Trophoblast cell (in vitro differentiated cells and primary cell): ENCODE results near the gene CLEC20A.

Experiments used
- DNase-seq, 2 donors: peaks; one replicate each; pipeline ENCODE4 v3.0.0-alpha.2; 2016
- H2AFZ ChIP-seq: 2 replicates; pipeline ENCODE4 v1.6.1; 2013; ENCODE audit warnings: low read length, moderate library complexity, mild to moderate bottlenecking; ENCODE audit not compliant: insufficient read depth, poor library complexity
- H2AK5ac ChIP-seq: 2 replicates; pipeline ENCODE4 v1.6.1; 2013; ENCODE audit warnings: mild to moderate bottlenecking, low read length
- H2BK120ac ChIP-seq: 2 replicates; pipeline ENCODE4 v1.6.1; 2013; ENCODE audit warnings: low read length, mild to moderate bottlenecking, moderate library complexity; ENCODE audit not compliant: insufficient read depth, poor library complexity
- H2BK12ac ChIP-seq: 2 replicates; pipeline ENCODE4 v1.6.1; 2013; ENCODE audit warnings: mild to moderate bottlenecking, low read length, moderate library complexity
- H2BK5ac ChIP-seq: 2 replicates; pipeline ENCODE4 v1.6.1; 2013; ENCODE audit warnings: low read length, low read depth, moderate library complexity, mild to moderate bottlenecking; ENCODE audit not compliant: poor library complexity
- H3K14ac ChIP-seq: 2 replicates; pipeline ENCODE4 v1.6.1; 2013; ENCODE audit warnings: mild to moderate bottlenecking, low read length
- H3K18ac ChIP-seq: 2 replicates; pipeline ENCODE4 v1.6.1; 2013; ENCODE audit warnings: mild to moderate bottlenecking, low read length
- H3K23ac ChIP-seq: 2 replicates; pipeline ENCODE4 v1.6.1; 2013; ENCODE audit warnings: low read length
- H3K27ac ChIP-seq: 2 replicates; pipeline ENCODE4 v1.5.1; 2013; ENCODE audit warnings: low read depth, mild to moderate bottlenecking, inconsistent platforms, low read length, moderate library complexity
- H3K27me3 ChIP-seq: 2 replicates; pipeline ENCODE4 v1.6.1; 2013; ENCODE audit warnings: inconsistent platforms, mild to moderate bottlenecking, low read length, moderate library complexity; ENCODE audit not compliant: insufficient read depth
- H3K36me3 ChIP-seq, 2 experiments: 1 replicate in 1 of 2; 2 replicates in 1 of 2; pipeline ENCODE4 v1.6.1; 2013; ENCODE audit warnings: low read length in 2 of 2, mild to moderate bottlenecking in 2 of 2, moderate library complexity in 1 of 2; ENCODE audit not compliant: insufficient read depth in 2 of 2, control insufficient read depth in 1 of 2
- H3K4ac ChIP-seq: 2 replicates; pipeline ENCODE4 v1.6.1; 2013; ENCODE audit warnings: low read depth, mild to moderate bottlenecking, low read length, moderate library complexity
- H3K4me1 ChIP-seq, 2 experiments: 1 replicate in 1 of 2; 2 replicates in 1 of 2; pipeline ENCODE4 v1.6.1; 2013; ENCODE audit warnings: low read length in 2 of 2, mild to moderate bottlenecking in 2 of 2, moderate library complexity in 1 of 2; ENCODE audit not compliant: insufficient read depth in 2 of 2, control insufficient read depth in 1 of 2
- H3K4me2 ChIP-seq: 2 replicates; pipeline ENCODE4 v1.6.1; 2013; ENCODE audit warnings: inconsistent platforms, mild to moderate bottlenecking, low read length, moderate library complexity
- H3K4me3 ChIP-seq: 2 replicates; pipeline ENCODE4 v1.5.1; 2013; ENCODE audit warnings: mild to moderate bottlenecking, low read depth, low read length, inconsistent platforms
- H3K79me1 ChIP-seq: one replicate; pipeline ENCODE4 v1.6.1; 2013; ENCODE audit warnings: low read length
- H3K79me2 ChIP-seq: 2 replicates; pipeline ENCODE4 v1.6.1; 2013; ENCODE audit warnings: low read length, mild to moderate bottlenecking; ENCODE audit not compliant: control insufficient read depth, insufficient read depth, poor library complexity
- H3K9ac ChIP-seq: 2 replicates; pipeline ENCODE4 v1.6.1; 2013; ENCODE audit warnings: mild to moderate bottlenecking, low read length
- H3K9me3 ChIP-seq: 2 replicates; pipeline ENCODE4 v1.6.1; 2013; ENCODE audit warnings: low read depth, mild to moderate bottlenecking, control low read depth, inconsistent platforms, low read length; ENCODE audit not compliant: insufficient read depth
- H4K12ac ChIP-seq: 2 replicates; pipeline ENCODE4 v1.6.1; 2013; ENCODE audit warnings: low read depth, mild to moderate bottlenecking, low read length, moderate library complexity
- H4K8ac ChIP-seq: 2 replicates; pipeline ENCODE4 v1.6.1; 2013; ENCODE audit warnings: low read depth, mild to moderate bottlenecking, low read length, moderate library complexity
- H4K91ac ChIP-seq: one replicate; pipeline ENCODE4 v1.6.1; 2013; ENCODE audit warnings: low read depth, mild to moderate bottlenecking, low read length, moderate library complexity
- WGBS: extraction: QIAGEN DNeasy Blood & Tissue Kit; methylation state at CpG from one replicate; pipeline ENCODE4 v1.1.7; 2013; ENCODE audit warnings: missing lambda C conversion rate; ENCODE audit not compliant: insufficient read length, insufficient coverage; ENCODE audit errors: extremely low coverage; 5-methylcytosine and 5-hydroxymethylcytosine counted together

The CLEC20A gene

GRCh38 chr1:178464566-178464965 lies 32.2 kb downstream of the CLEC20A start:
- no peak overlapping the region for H2BK12ac ChIP-seq
- no peak overlapping the region for H2AK5ac ChIP-seq
- no peak overlapping the region for H2AFZ ChIP-seq
- no peak overlapping the region for H4K12ac ChIP-seq
- no peak overlapping the region for H3K4ac ChIP-seq
- H2BK5ac ChIP-seq = no peak overlapping the region
- no peaks in the 10 kb centered on the region for H3K9me3 ChIP-seq
- H3K79me1 ChIP-seq = no peaks in the 10 kb centered on the region
- no peak overlapping the region for H2BK120ac ChIP-seq
- H3K27ac ChIP-seq = no peak overlapping the region
- H4K8ac ChIP-seq = no peak overlapping the region
- H3K4me2 ChIP-seq = no peak overlapping the region
- H3K79me2 ChIP-seq = no peaks in the 10 kb centered on the region
- H3K14ac ChIP-seq = no peak overlapping the region
- no peak overlapping the region for H4K91ac ChIP-seq
- H3K27me3 ChIP-seq = no peaks in the 10 kb centered on the region
- H3K4me1 ChIP-seq = peaks cover 2% of the 10 kb centered on the region in 2 experiments
- H3K18ac ChIP-seq = no peak overlapping the region
- DNase-seq = no peak
- H3K36me3 ChIP-seq = peaks cover 8 to 13% of the 10 kb centered on the region in 2 experiments
- H3K23ac ChIP-seq = no peak overlapping the region
- H3K4me3 ChIP-seq = no peak overlapping the region
- no peak overlapping the region for H3K9ac ChIP-seq

DNA sequence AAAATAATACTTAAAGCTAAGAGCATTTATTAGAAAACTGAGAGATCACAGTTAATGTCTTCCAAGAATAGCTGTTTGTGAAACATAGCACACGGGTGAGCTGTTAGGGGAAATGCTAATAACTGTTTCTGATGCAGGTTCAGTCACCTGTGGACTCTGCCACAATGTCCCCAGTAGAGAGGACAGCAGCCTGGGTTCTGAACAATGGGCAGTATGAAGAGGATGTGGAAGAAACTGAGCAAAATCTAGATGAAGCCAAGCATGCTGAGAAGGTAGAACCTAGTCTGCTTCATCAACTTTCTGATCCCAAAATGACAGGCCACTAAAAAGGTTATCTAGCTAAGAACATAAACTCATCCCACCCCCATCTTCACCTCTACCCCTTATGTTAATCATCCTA lies 32.6 kb downstream of the CLEC20A start:
- H2BK12ac ChIP-seq = no peak overlapping the region
- DNase-seq = no peak
- H3K27me3 ChIP-seq = no peaks in the 10 kb centered on the region
- no peaks in the 10 kb centered on the region for H3K79me1 ChIP-seq
- H3K9me3 ChIP-seq = no peaks in the 10 kb centered on the region
- no peak overlapping the region for H2AFZ ChIP-seq
- no peak overlapping the region for H3K18ac ChIP-seq
- peaks cover 8 to 13% of the 10 kb centered on the region in 2 experiments for H3K36me3 ChIP-seq
- no peaks in the 10 kb centered on the region for H3K79me2 ChIP-seq
- WGBS = no CpG with 5 or more reads among the region's 1 CpG
- H3K27ac ChIP-seq = no peak overlapping the region
- no peak overlapping the region for H3K23ac ChIP-seq
- no peak overlapping the region for H4K8ac ChIP-seq
- no peak overlapping the region for H4K91ac ChIP-seq
- no peak overlapping the region for H3K4me2 ChIP-seq
- no peak overlapping the region for H3K14ac ChIP-seq
- no peak overlapping the region for H3K4me3 ChIP-seq
- H2BK120ac ChIP-seq = no peak overlapping the region
- peaks cover 2% of the 10 kb centered on the region in 2 experiments for H3K4me1 ChIP-seq
- no peak overlapping the region for H3K9ac ChIP-seq
- H2BK5ac ChIP-seq = no peak overlapping the region
- no peak overlapping the region for H3K4ac ChIP-seq
- H4K12ac ChIP-seq = no peak overlapping the region
- no peak overlapping the region for H2AK5ac ChIP-seq

DNA sequence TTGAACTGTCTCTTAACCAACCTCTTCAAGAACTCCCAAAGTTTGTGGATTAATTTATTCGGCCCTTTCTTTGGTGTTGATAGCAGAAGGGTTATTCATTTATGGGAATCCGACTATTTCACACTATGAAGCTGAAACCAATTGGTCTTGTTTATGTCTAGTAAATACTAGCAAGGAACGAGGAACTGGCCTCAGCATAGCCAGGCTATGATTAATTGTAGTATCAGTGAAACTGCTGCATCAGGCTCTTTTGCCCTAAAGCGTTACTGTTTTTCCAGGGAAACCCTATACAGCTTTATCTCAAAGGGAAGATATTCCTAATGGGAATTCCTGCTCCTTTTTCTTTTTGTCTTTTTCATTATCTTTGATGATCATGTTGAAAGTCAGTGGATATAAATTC lies 35.1 kb downstream of the CLEC20A start:
- H3K4ac ChIP-seq = no peak overlapping the region
- H3K14ac ChIP-seq = no peak overlapping the region
- no CpG with 5 or more reads among the region's 4 CpGs for WGBS
- no peaks in the 10 kb centered on the region for H3K27me3 ChIP-seq
- no peak overlapping the region for H3K4me2 ChIP-seq
- H2BK120ac ChIP-seq = no peak overlapping the region
- H3K9me3 ChIP-seq = no peaks in the 10 kb centered on the region
- H3K79me1 ChIP-seq = no peaks in the 10 kb centered on the region
- no peak overlapping the region for H4K12ac ChIP-seq
- DNase-seq = no peak
- peaks cover 14 to 17% of the 10 kb centered on the region in 2 experiments for H3K36me3 ChIP-seq
- no peak overlapping the region for H3K18ac ChIP-seq
- no peak overlapping the region for H2BK12ac ChIP-seq
- no peak overlapping the region for H4K91ac ChIP-seq
- no peaks in the 10 kb centered on the region for H3K79me2 ChIP-seq
- peaks cover 0 to 2% of the 10 kb centered on the region in 2 experiments for H3K4me1 ChIP-seq
- no peak overlapping the region for H4K8ac ChIP-seq
- no peak overlapping the region for H3K23ac ChIP-seq
- no peak overlapping the region for H2AFZ ChIP-seq
- no peak overlapping the region for H3K4me3 ChIP-seq
- no peak overlapping the region for H3K27ac ChIP-seq
- no peak overlapping the region for H2BK5ac ChIP-seq
- H2AK5ac ChIP-seq = no peak overlapping the region
- H3K9ac ChIP-seq = no peak overlapping the region

DNA sequence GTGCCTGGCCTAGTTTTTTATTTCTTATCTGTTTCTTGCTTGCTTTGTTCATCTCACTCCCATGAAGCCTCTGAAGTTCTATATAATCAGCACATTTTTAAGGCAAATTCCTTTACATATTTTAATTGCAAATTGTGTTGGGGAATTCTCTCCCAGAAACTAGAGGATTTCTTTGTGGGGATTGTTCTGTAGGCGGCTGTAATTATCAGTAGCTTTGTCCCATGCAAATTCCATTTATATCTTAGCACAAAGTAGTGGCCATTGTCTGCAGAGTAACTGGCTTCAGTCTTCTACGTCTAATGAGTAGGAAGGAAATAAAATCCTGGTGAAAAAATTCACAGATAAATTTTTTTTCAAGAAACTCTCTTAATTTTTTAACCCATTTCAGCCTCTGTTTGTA lies 35.7 kb downstream of the CLEC20A start:
- WGBS = no CpG with 5 or more reads among the region's 2 CpGs

More for the DNA sequence above, 35.7 kb downstream of the CLEC20A start:
- Histone ChIP-seq H2BK5ac (no peak overlapping the region), H3K14ac (no peak overlapping the region), H2BK12ac (no peak overlapping the region), H3K79me2 (no peaks in the 10 kb centered on the region), H2AK5ac (no peak overlapping the region), H3K27me3 (no peaks in the 10 kb centered on the region), H3K23ac (no peak overlapping the region), H3K4me2 (no peak overlapping the region), H2BK120ac (no peak overlapping the region), H3K36me3 (peaks cover 17 to 23% of the 10 kb centered on the region in 2 experiments), H3K4me3 (no peak overlapping the region), H3K27ac (no peak overlapping the region), H2AFZ (no peak overlapping the region), H4K91ac (no peak overlapping the region), H3K4me1 (peaks cover 0 to 2% of the 10 kb centered on the region in 2 experiments), H3K4ac (no peak overlapping the region), H3K18ac (no peak overlapping the region), H3K9ac (no peak overlapping the region), H3K79me1 (no peaks in the 10 kb centered on the region), H3K9me3 (no peaks in the 10 kb centered on the region), H4K12ac (no peak overlapping the region), H4K8ac (no peak overlapping the region)
- no peak for DNase-seq
